Naive thymus-derived CD4-positive, alpha-beta T cell (primary cell): ENCODE measurements around the gene CFP. TPM values are rescaled to one million over a fixed set of nuclear protein-coding genes. Genes with fewer than 3 reads are reported as not detected.

Experiments
- ATAC-seq: fragments of 150-1000 bp; cut with Tn5 transposase; 2 replicates; pipeline ENCODE4 v1.10.0; 2021; ENCODE audit warnings: mild to moderate bottlenecking, moderate library complexity
- CTCF ChIA-PET: fragments of 350-600 bp; sonication (Branson Sonifier 250); formaldehyde crosslinking; loops from one replicate; lab custom pipeline; 2021; ENCODE audit warnings: antibody characterized with exemption; lab: Charles Lee
- POLR2A ChIA-PET: fragments of 350-600 bp; sonication (Branson Sonifier 250); formaldehyde crosslinking; loops from one replicate; lab custom pipeline; 2021; ENCODE audit warnings: antibody characterized with exemption, inconsistent platforms; lab: Charles Lee
- DNase-seq, 9 donors: peaks; one replicate each; pipeline versions ENCODE4 v3.0.0 to v3.0.0-alpha.2; 2020 to 2022; ENCODE audit warnings: mixed read lengths in 1 of 9
- H3K27ac ChIP-seq: one replicate; pipeline ENCODE4 v1.7.0; 2013; ENCODE audit warnings: mild to moderate bottlenecking, low read depth, low read length, moderate library complexity
- H3K27me3 ChIP-seq, 2 donors: one replicate each; pipeline ENCODE4 v1.7.0; 2013; ENCODE audit warnings: low read length in 2 of 2, mild to moderate bottlenecking in 2 of 2, moderate library complexity in 2 of 2; ENCODE audit not compliant: control insufficient read depth in 2 of 2, insufficient read depth in 2 of 2
- H3K36me3 ChIP-seq, 3 experiments: 1 replicate in 2 of 3; 2 replicates in 1 of 3; pipeline ENCODE4 v1.7.0; 2013; ENCODE audit warnings: low read length in 3 of 3, mild to moderate bottlenecking in 3 of 3, moderate library complexity in 1 of 3; ENCODE audit not compliant: insufficient read depth in 3 of 3, control insufficient read depth in 2 of 3
- H3K4me1 ChIP-seq, 2 donors: one replicate each; pipeline ENCODE4 v1.7.0; 2013; ENCODE audit warnings: low read length in 2 of 2, mild to moderate bottlenecking in 2 of 2, moderate library complexity in 1 of 2; ENCODE audit not compliant: control insufficient read depth in 2 of 2, insufficient read depth in 2 of 2
- H3K4me3 ChIP-seq: 2 replicates; pipeline ENCODE4 v1.7.0; 2013; ENCODE audit warnings: mild to moderate bottlenecking, low read length
- H3K9me3 ChIP-seq, 3 experiments: 1 replicate in 2 of 3; 2 replicates in 1 of 3; pipeline ENCODE4 v1.7.0; 2013; ENCODE audit warnings: low read length in 3 of 3; ENCODE audit not compliant: control insufficient read depth in 2 of 3
- H3K27ac Mint-ChIP-seq, 9 donors: one replicate each; pipeline ENCODE4 v1.8.0; 2020 to 2022; ENCODE audit warnings: mixed read lengths in 9 of 9, mild to moderate bottlenecking in 8 of 9, moderate library complexity in 5 of 9, inconsistent platforms in 2 of 9
- H3K27me3 Mint-ChIP-seq, 5 donors: one replicate each; pipeline ENCODE4 v1.8.0; 2021 to 2022; ENCODE audit warnings: mixed read lengths in 5 of 5, mild to moderate bottlenecking in 1 of 5
- H3K36me3 Mint-ChIP-seq, 5 donors: one replicate each; pipeline ENCODE4 v1.8.0; 2020 to 2022; ENCODE audit warnings: mixed read lengths in 5 of 5, mild to moderate bottlenecking in 3 of 5, inconsistent platforms in 1 of 5
- H3K4me1 Mint-ChIP-seq, 7 donors: one replicate each; pipeline ENCODE4 v1.8.0; 2020 to 2022; ENCODE audit warnings: mixed read lengths in 7 of 7, mild to moderate bottlenecking in 3 of 7, inconsistent platforms in 1 of 7
- H3K4me3 Mint-ChIP-seq, 10 donors: one replicate each; pipeline ENCODE4 v1.8.0; 2020 to 2022; ENCODE audit warnings: mild to moderate bottlenecking in 10 of 10, mixed read lengths in 10 of 10, moderate library complexity in 6 of 10, inconsistent platforms in 2 of 10
- H3K9me3 Mint-ChIP-seq, 11 donors: one replicate each; pipeline ENCODE4 v1.8.0; 2020 to 2022; ENCODE audit warnings: mixed read lengths in 11 of 11, mild to moderate bottlenecking in 4 of 11, inconsistent platforms in 1 of 11, moderate library complexity in 1 of 11
- intact Hi-C, 2 donors: fragments of 100-400 bp; cut with micrococcal nuclease; formaldehyde crosslinking; loops; one replicate each; pipeline ENCODE4 v1.15.1; 2023
- microRNA-seq: library from miRNA; unstranded; fragments of <30 nt; microRNA quantifications from one replicate; pipeline ENCODE4 v1.2.0, GENCODE V29; 2022; ENCODE audit warnings: borderline microRNAs expressed
- polyA plus RNA-seq, 2 donors: library from polyadenylated mRNA; unstranded; fragments of 300-500 nt; fragmentation: Illumina TruSeq; gene quantifications; one replicate each; pipeline ENCODE4 v1.2.3, GENCODE V29; 2021
- total RNA-seq, 6 experiments: library from RNA in 5 of 6; stranded (reverse) in 5 of 6; gene quantifications; 1 replicate in 5 of 6; 2 replicates in 1 of 6; pipeline ENCODE4 v1.2.3 and lab custom pipeline; 2021 to 2026

Gene CFP
- total and polyA plus RNA-seq, 7 experiments from 2014 or later = 19.4 to 164 (median 32.9) TPM

DNA sequence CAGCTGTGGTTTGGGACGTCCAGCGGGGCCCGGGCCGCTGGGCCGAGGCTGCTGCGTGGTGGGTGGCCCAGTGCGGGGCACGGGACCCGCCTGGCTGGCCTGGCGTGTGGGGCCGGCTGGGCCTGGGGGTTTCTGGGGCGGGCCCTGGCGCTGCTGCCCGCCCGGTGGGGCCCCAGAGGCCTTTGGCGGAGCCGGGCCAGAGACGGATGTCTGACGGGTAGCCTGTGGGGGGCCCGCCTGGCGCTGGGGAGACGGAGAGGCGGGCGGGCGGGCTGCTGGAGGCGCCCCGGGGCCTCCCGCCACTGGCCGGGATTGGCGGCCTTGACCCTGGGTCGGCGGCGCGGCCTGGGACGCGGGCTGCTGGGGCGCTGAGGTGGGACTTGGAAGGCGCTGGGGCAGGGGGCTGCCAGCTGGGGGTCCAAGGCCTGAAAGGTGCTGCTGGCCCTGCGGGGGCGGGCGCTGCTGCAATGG, 55.6 kb downstream of the CFP start:
- ATAC-seq = no peak
- peaks cover 0 to 25% (median 4%) of the 10 kb centered on the region in 3 experiments for H3K36me3 ChIP-seq
- Mint-ChIP-seq H3K36me3 (peaks cover 0 to 25% (median 10%) of the 10 kb centered on the region in 5 donors), H3K27ac (no peak overlapping the region), H3K4me1 (peaks cover 7 to 18% (median 14%) of the 10 kb centered on the region in 7 donors), H3K9me3 (peaks cover 0 to 7% (median 0%) of the 10 kb centered on the region in 11 donors), H3K4me3 (peak overlapping the region in 1 of 10 donors; percentile 65), H3K27me3 (peaks cover 0 to 4% (median 0%) of the 10 kb centered on the region in 5 donors)
- DNase-seq = no peak
- H3K9me3 ChIP-seq = no peaks in the 10 kb centered on the region
- H3K4me3 ChIP-seq = no peak overlapping the region
- no peaks in the 10 kb centered on the region for H3K27me3 ChIP-seq
- POLR2A ChIA-PET = interaction anchor here (0.8 to 1.1 kb wide), 2 partner anchors 8 to 17 kb away, joined by 3 to 4 read pairs; partner anchors contain the start of gene TIMP1
- CTCF ChIA-PET = no interaction called here
- intact Hi-C loops = no loop called here
- H3K27ac ChIP-seq = no peak overlapping the region
- peaks cover 0 to 9% of the 10 kb centered on the region in 2 donors for H3K4me1 ChIP-seq

DNA sequence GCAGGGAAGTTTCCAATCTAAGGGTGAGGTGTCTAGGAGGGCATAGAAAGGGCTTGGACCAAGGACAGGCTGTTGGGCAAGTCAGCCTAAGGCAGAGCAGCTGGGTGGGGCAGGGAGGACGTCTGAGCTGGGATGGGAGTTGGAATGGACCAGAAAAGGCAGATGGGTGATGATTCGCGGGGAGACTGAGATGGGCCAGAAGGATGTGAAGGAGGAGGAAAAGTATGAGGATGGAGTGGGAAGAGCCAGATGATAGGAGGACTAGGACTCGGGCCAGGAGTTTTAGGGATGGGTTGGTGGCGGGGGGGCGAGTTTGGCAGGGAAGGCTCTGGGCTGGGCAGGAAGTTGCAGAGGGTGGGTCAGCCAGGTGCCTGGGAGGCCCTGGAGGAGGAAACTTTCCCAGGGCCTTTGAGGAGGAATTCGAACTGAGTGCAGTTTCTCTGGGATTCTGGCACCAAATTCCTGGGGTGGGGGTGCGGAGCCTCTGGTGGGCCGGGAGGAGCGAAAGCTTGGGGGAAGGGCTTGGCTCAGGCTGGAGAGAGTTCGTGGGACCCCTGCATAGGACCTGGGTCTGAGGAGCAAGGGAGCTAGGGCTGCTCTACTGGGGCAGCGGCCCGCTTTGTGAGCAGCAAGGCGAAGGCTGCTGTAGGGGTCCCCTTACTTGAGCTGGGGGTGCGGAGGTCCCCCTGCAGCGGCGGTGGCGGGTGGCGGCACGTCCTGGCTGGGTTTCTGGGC, 56.2 kb downstream of the CFP start:
- H3K27ac ChIP-seq = no peak overlapping the region
- intact Hi-C loops = no loop called here
- H3K36me3 ChIP-seq = peaks cover 0 to 31% (median 9%) of the 10 kb centered on the region in 3 experiments
- CTCF ChIA-PET = no interaction called here
- Mint-ChIP-seq H3K4me3 (peak overlapping the region in 6 of 10 donors; percentile 25 to 65 (median 32)), H3K36me3 (peaks cover 0 to 25% (median 11%) of the 10 kb centered on the region in 5 donors), H3K27ac (peak overlapping the region in 2 of 9 donors; percentile 54 to 77), H3K9me3 (peaks cover 0 to 7% (median 0%) of the 10 kb centered on the region in 11 donors), H3K27me3 (peaks cover 0 to 4% (median 0%) of the 10 kb centered on the region in 5 donors), H3K4me1 (peaks cover 7 to 18% (median 14%) of the 10 kb centered on the region in 7 donors)
- peaks cover 0 to 9% of the 10 kb centered on the region in 2 donors for H3K4me1 ChIP-seq
- POLR2A ChIA-PET = interaction anchor here (1.1 kb wide), 1 partner anchor 8 kb away, joined by 3 read pairs; the partner anchor contains the start of gene TIMP1
- no peak overlapping the region for H3K4me3 ChIP-seq
- no peaks in the 10 kb centered on the region for H3K9me3 ChIP-seq
- ATAC-seq = no peak
- DNase-seq = no peak
- no peaks in the 10 kb centered on the region for H3K27me3 ChIP-seq

Small RNAs within 50 kb of the gene (microRNA-seq; reads per million reads assigned to microRNA genes)
- not detected for gene MIR4769

Other genes starting within 250 kb of the CFP start
- gene ZNF41, start 146.7 kb downstream of the CFP start, total RNA-seq = 10 to 100 TPM in 4 of 5 experiments, 1 to 10 TPM in 1; 7.5 to 17.8 (median 14.7) TPM
- gene ZNF41, start 146.7 kb downstream of the CFP start, polyA plus RNA-seq = 10 to 100 TPM in 1 of 2 donors, 1 to 10 TPM in 1; 4.8 to 10.6 TPM
- 100 to 1,000 TPM in 4 of 5 experiments, 10 to 100 TPM in 1; 87.3 to 130 (median 118) TPM for gene ARAF, start 68.7 kb downstream of the CFP start, total RNA-seq
- gene ARAF, start 68.7 kb downstream of the CFP start, polyA plus RNA-seq = 100 to 1,000 TPM in 1 of 2 donors, 10 to 100 TPM in 1; 74.7 to 102 TPM
- 100 to 1,000 TPM in 2 of 5 experiments, 10 to 100 TPM in 3; 47.0 to 117 (median 85.2) TPM for gene TIMP1, start 47.5 kb downstream of the CFP start, total RNA-seq
- gene TIMP1, start 47.5 kb downstream of the CFP start, polyA plus RNA-seq = 10 to 100 TPM; 70.5 to 99.1 TPM
- 1 to 10 TPM in 2 of 5 experiments, under 1 TPM in 3; 0.24 to 1.5 (median 0.97) TPM for gene SYN1, start 10.1 kb downstream of the CFP start, total RNA-seq
- gene SYN1, start 10.1 kb downstream of the CFP start, polyA plus RNA-seq = under 1 TPM; 0.58 to 0.74 TPM
- gene ELK1, start 20.6 kb upstream of the CFP start, total RNA-seq = 10 to 100 TPM; 29.3 to 62.4 (median 38.1) TPM
- gene ELK1, start 20.6 kb upstream of the CFP start, polyA plus RNA-seq = 10 to 100 TPM; 24.0 to 24.1 TPM
- gene UXT, start 29.2 kb upstream of the CFP start, total RNA-seq = 100 to 1,000 TPM; 160 to 235 (median 201) TPM
- gene UXT, start 29.2 kb upstream of the CFP start, polyA plus RNA-seq = 100 to 1,000 TPM; 310 to 408 TPM
- gene ZNF81, start 207.0 kb upstream of the CFP start, total RNA-seq = 10 to 100 TPM; 11.0 to 14.7 (median 11.7) TPM
- 1 to 10 TPM; 2.1 to 2.6 TPM for gene ZNF81, start 207.0 kb upstream of the CFP start, polyA plus RNA-seq